Esophagus muscularis mucosa (tissue), 4 donors: Measurements from ENCODE around the gene GLT1D1.

Experiments used
- EP300 ChIP-seq: sonication (generic); formaldehyde crosslinking; IDR thresholded peaks from one replicate; pipeline ENCODE4 v1.6.1; 2017; ENCODE audit warnings: antibody characterized with exemption
- POLR2A ChIP-seq: fragments of 450-650 bp; IDR thresholded peaks from one replicate; pipeline ENCODE4 v1.6.1; 2017; ENCODE audit warnings: antibody characterized with exemption, moderate library complexity, mild to moderate bottlenecking, low read depth
- POLR2AphosphoS5 ChIP-seq, 2 donors: sonication (generic); formaldehyde crosslinking; IDR thresholded peaks; one replicate each; pipeline ENCODE4 v1.6.1; 2017; ENCODE audit warnings: antibody characterized with exemption in 2 of 2
- TF ChIP-seq, protein P1 (sequence below), 3 experiments: fragments of 200-600 bp in 2 of 3; fragments of 450-650 bp in 1 of 3; sonication (generic) in 2 of 3; IDR thresholded peaks; one replicate each; pipeline ENCODE4 v1.5.1; 2017 to 2019; ENCODE audit warnings: antibody characterized with exemption in 3 of 3, mild to moderate bottlenecking in 2 of 3, moderate library complexity in 1 of 3

- no peak for TF ChIP-seq POLR2A
- TF ChIP-seq, protein P1, sequence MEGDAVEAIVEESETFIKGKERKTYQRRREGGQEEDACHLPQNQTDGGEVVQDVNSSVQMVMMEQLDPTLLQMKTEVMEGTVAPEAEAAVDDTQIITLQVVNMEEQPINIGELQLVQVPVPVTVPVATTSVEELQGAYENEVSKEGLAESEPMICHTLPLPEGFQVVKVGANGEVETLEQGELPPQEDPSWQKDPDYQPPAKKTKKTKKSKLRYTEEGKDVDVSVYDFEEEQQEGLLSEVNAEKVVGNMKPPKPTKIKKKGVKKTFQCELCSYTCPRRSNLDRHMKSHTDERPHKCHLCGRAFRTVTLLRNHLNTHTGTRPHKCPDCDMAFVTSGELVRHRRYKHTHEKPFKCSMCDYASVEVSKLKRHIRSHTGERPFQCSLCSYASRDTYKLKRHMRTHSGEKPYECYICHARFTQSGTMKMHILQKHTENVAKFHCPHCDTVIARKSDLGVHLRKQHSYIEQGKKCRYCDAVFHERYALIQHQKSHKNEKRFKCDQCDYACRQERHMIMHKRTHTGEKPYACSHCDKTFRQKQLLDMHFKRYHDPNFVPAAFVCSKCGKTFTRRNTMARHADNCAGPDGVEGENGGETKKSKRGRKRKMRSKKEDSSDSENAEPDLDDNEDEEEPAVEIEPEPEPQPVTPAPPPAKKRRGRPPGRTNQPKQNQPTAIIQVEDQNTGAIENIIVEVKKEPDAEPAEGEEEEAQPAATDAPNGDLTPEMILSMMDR (IDR thresholded peaks at IDR 0.05): no peak
- TF ChIP-seq EP300: no peak
- no peak for TF ChIP-seq POLR2AphosphoS5 (IDR thresholded peaks at IDR 0.05)
Measured at GRCh38 chr12:128978067-128978466, 124.8 kb downstream of the GLT1D1 start.
